GM12891 (cell line): Measurements from ENCODE around the gene DIS3L2.

Source experiments
- PAX5 ChIP-seq: IDR thresholded peaks from 2 replicates; pipeline ENCODE4 v1.6.1; 2011; ENCODE audit warnings: low read length, moderate library complexity, mild to moderate bottlenecking; ENCODE audit not compliant: insufficient read depth, severe bottlenecking
- POLR2A ChIP-seq: IDR thresholded peaks from 2 replicates; pipeline ENCODE4 v1.6.1; 2011; ENCODE audit warnings: low read depth, low read length, control low read depth
- POLR2AphosphoS5 ChIP-seq: IDR thresholded peaks from 2 replicates; pipeline ENCODE4 v1.6.1; 2011; ENCODE audit warnings: low read depth, low read length, control low read depth
- POU2F2 ChIP-seq: IDR thresholded peaks from 2 replicates; pipeline ENCODE4 v1.6.1; 2011; ENCODE audit warnings: low read depth, mild to moderate bottlenecking, control low read depth, low read length, moderate library complexity
- SPI1 ChIP-seq: IDR thresholded peaks from 2 replicates; pipeline ENCODE4 v1.6.1; 2011; ENCODE audit warnings: low read depth, low read length, control low read depth
- TAF1 ChIP-seq: IDR thresholded peaks from 2 replicates; pipeline ENCODE4 v1.6.1; 2011; ENCODE audit warnings: low read depth, low read length, control low read depth

DNA sequence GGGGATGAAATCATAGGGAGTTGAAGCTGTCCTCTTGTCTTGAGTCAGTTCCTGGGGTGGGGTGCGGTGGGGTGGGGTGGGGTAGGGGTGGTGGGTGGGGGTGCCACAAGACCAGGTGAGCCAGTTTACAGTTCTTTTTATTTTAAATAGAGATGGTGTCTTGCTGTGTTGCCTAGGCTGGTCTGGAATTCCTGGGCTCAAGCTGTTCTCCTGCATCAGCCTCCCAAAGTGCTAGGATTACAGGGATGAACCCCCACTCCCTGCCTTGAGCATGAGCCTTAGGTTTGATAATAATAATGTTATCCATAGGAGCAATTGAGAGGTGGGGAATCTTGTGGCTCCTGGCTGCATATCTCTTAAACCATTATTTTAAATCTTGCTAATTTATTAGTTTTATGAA, 234.0 kb downstream of the DIS3L2 start:
- TF ChIP-seq POLR2A (no peak), TAF1 (no peak), POLR2AphosphoS5 (no peak), PAX5 (no peak), SPI1 (no peak), POU2F2 (no peak)
